Trophoblast cell (in vitro differentiated cells and primary cell): ENCODE measurements around the gene MTCH1.

Experiments
- DNase-seq, 2 donors: peaks; one replicate each; pipeline ENCODE4 v3.0.0-alpha.2; 2016
- H2AFZ ChIP-seq: 2 replicates; pipeline ENCODE4 v1.6.1; 2013; ENCODE audit warnings: low read length, moderate library complexity, mild to moderate bottlenecking; ENCODE audit not compliant: insufficient read depth, poor library complexity
- H2AK5ac ChIP-seq: 2 replicates; pipeline ENCODE4 v1.6.1; 2013; ENCODE audit warnings: mild to moderate bottlenecking, low read length
- H2BK120ac ChIP-seq: 2 replicates; pipeline ENCODE4 v1.6.1; 2013; ENCODE audit warnings: low read length, mild to moderate bottlenecking, moderate library complexity; ENCODE audit not compliant: insufficient read depth, poor library complexity
- H2BK12ac ChIP-seq: 2 replicates; pipeline ENCODE4 v1.6.1; 2013; ENCODE audit warnings: mild to moderate bottlenecking, low read length, moderate library complexity
- H2BK5ac ChIP-seq: 2 replicates; pipeline ENCODE4 v1.6.1; 2013; ENCODE audit warnings: low read length, low read depth, moderate library complexity, mild to moderate bottlenecking; ENCODE audit not compliant: poor library complexity
- H3K14ac ChIP-seq: 2 replicates; pipeline ENCODE4 v1.6.1; 2013; ENCODE audit warnings: mild to moderate bottlenecking, low read length
- H3K18ac ChIP-seq: 2 replicates; pipeline ENCODE4 v1.6.1; 2013; ENCODE audit warnings: mild to moderate bottlenecking, low read length
- H3K23ac ChIP-seq: 2 replicates; pipeline ENCODE4 v1.6.1; 2013; ENCODE audit warnings: low read length
- H3K27ac ChIP-seq: 2 replicates; pipeline ENCODE4 v1.5.1; 2013; ENCODE audit warnings: low read depth, mild to moderate bottlenecking, inconsistent platforms, low read length, moderate library complexity
- H3K27me3 ChIP-seq: 2 replicates; pipeline ENCODE4 v1.6.1; 2013; ENCODE audit warnings: inconsistent platforms, mild to moderate bottlenecking, low read length, moderate library complexity; ENCODE audit not compliant: insufficient read depth
- H3K36me3 ChIP-seq, 2 experiments: 1 replicate in 1 of 2; 2 replicates in 1 of 2; pipeline ENCODE4 v1.6.1; 2013; ENCODE audit warnings: low read length in 2 of 2, mild to moderate bottlenecking in 2 of 2, moderate library complexity in 1 of 2; ENCODE audit not compliant: insufficient read depth in 2 of 2, control insufficient read depth in 1 of 2
- H3K4ac ChIP-seq: 2 replicates; pipeline ENCODE4 v1.6.1; 2013; ENCODE audit warnings: low read depth, mild to moderate bottlenecking, low read length, moderate library complexity
- H3K4me1 ChIP-seq, 2 experiments: 1 replicate in 1 of 2; 2 replicates in 1 of 2; pipeline ENCODE4 v1.6.1; 2013; ENCODE audit warnings: low read length in 2 of 2, mild to moderate bottlenecking in 2 of 2, moderate library complexity in 1 of 2; ENCODE audit not compliant: insufficient read depth in 2 of 2, control insufficient read depth in 1 of 2
- H3K4me2 ChIP-seq: 2 replicates; pipeline ENCODE4 v1.6.1; 2013; ENCODE audit warnings: inconsistent platforms, mild to moderate bottlenecking, low read length, moderate library complexity
- H3K4me3 ChIP-seq: 2 replicates; pipeline ENCODE4 v1.5.1; 2013; ENCODE audit warnings: mild to moderate bottlenecking, low read depth, low read length, inconsistent platforms
- H3K79me1 ChIP-seq: one replicate; pipeline ENCODE4 v1.6.1; 2013; ENCODE audit warnings: low read length
- H3K79me2 ChIP-seq: 2 replicates; pipeline ENCODE4 v1.6.1; 2013; ENCODE audit warnings: low read length, mild to moderate bottlenecking; ENCODE audit not compliant: control insufficient read depth, insufficient read depth, poor library complexity
- H3K9ac ChIP-seq: 2 replicates; pipeline ENCODE4 v1.6.1; 2013; ENCODE audit warnings: mild to moderate bottlenecking, low read length
- H3K9me3 ChIP-seq: 2 replicates; pipeline ENCODE4 v1.6.1; 2013; ENCODE audit warnings: low read depth, mild to moderate bottlenecking, control low read depth, inconsistent platforms, low read length; ENCODE audit not compliant: insufficient read depth
- H4K12ac ChIP-seq: 2 replicates; pipeline ENCODE4 v1.6.1; 2013; ENCODE audit warnings: low read depth, mild to moderate bottlenecking, low read length, moderate library complexity
- H4K8ac ChIP-seq: 2 replicates; pipeline ENCODE4 v1.6.1; 2013; ENCODE audit warnings: low read depth, mild to moderate bottlenecking, low read length, moderate library complexity
- H4K91ac ChIP-seq: one replicate; pipeline ENCODE4 v1.6.1; 2013; ENCODE audit warnings: low read depth, mild to moderate bottlenecking, low read length, moderate library complexity
- WGBS: extraction: QIAGEN DNeasy Blood & Tissue Kit; methylation state at CpG from one replicate; pipeline ENCODE4 v1.1.7; 2013; ENCODE audit warnings: missing lambda C conversion rate; ENCODE audit not compliant: insufficient read length, insufficient coverage; ENCODE audit errors: extremely low coverage; 5-methylcytosine and 5-hydroxymethylcytosine counted together

The MTCH1 gene

GRCh38 chr6:37030599-37030998 lies 44.6 kb upstream of the MTCH1 start:
- Histone ChIP-seq H3K18ac (no peak overlapping the region), H3K79me2 (no peaks in the 10 kb centered on the region), H2BK5ac (no peak overlapping the region), H2BK120ac (no peak overlapping the region), H3K79me1 (no peaks in the 10 kb centered on the region), H2BK12ac (no peak overlapping the region), H3K4ac (no peak overlapping the region), H3K14ac (no peak overlapping the region), H3K27ac (no peak overlapping the region), H2AK5ac (no peak overlapping the region), H2AFZ (no peak overlapping the region), H3K9ac (no peak overlapping the region), H3K4me3 (no peak overlapping the region), H3K27me3 (no peaks in the 10 kb centered on the region), H4K12ac (no peak overlapping the region), H4K8ac (no peak overlapping the region), H3K4me1 (no peaks in the 10 kb centered on the region), H3K23ac (no peak overlapping the region), H3K36me3 (no peaks in the 10 kb centered on the region), H4K91ac (no peak overlapping the region), H3K9me3 (peaks cover 2% of the 10 kb centered on the region), H3K4me2 (no peak overlapping the region)
- no peak for DNase-seq
- WGBS: no CpG with 5 or more reads among the region's 2 CpGs

- H4K8ac ChIP-seq: no peak overlapping the region
- no peak overlapping the region for H3K4ac ChIP-seq
- peak; percentile 86 to 91 for DNase-seq
- no peak overlapping the region for H3K27ac ChIP-seq
- no peak overlapping the region for H3K18ac ChIP-seq
- H3K9ac ChIP-seq: no peak overlapping the region
- H3K27me3 ChIP-seq: no peaks in the 10 kb centered on the region
- no peak overlapping the region for H3K14ac ChIP-seq
- H3K4me1 ChIP-seq: no peaks in the 10 kb centered on the region
- H3K9me3 ChIP-seq: peaks cover 2% of the 10 kb centered on the region
- H4K91ac ChIP-seq: no peak overlapping the region
- no peak overlapping the region for H2AFZ ChIP-seq
- no peak overlapping the region for H4K12ac ChIP-seq
- no peak overlapping the region for H3K23ac ChIP-seq
- H3K4me3 ChIP-seq: no peak overlapping the region
- no peak overlapping the region for H2BK5ac ChIP-seq
- no peak overlapping the region for H2BK12ac ChIP-seq
- no peak overlapping the region for H3K4me2 ChIP-seq
- no CpG with 5 or more reads among the region's 4 CpGs for WGBS
- H2BK120ac ChIP-seq: no peak overlapping the region
- no peak overlapping the region for H2AK5ac ChIP-seq
- H3K79me2 ChIP-seq: no peaks in the 10 kb centered on the region
- H3K36me3 ChIP-seq: no peaks in the 10 kb centered on the region
- no peaks in the 10 kb centered on the region for H3K79me1 ChIP-seq
Measured at GRCh38 chr6:37029249-37029971, 43.4 kb upstream of the MTCH1 start.

- no peak overlapping the region for H3K4me3 ChIP-seq
Measured at GRCh38 chr6:37027811-37028469, 41.9 kb upstream of the MTCH1 start.

GRCh38 chr6:37027036-37027720 lies 41.2 kb upstream of the MTCH1 start:
- Histone ChIP-seq H4K12ac (no peak overlapping the region), H2BK120ac (no peak overlapping the region), H3K4me2 (no peak overlapping the region), H3K23ac (no peak overlapping the region), H4K91ac (no peak overlapping the region), H2BK5ac (no peak overlapping the region), H2AFZ (no peak overlapping the region), H3K9ac (no peak overlapping the region), H3K4me1 (no peaks in the 10 kb centered on the region), H3K14ac (no peak overlapping the region), H3K79me2 (no peaks in the 10 kb centered on the region), H2BK12ac (no peak overlapping the region), H4K8ac (no peak overlapping the region), H3K79me1 (no peaks in the 10 kb centered on the region), H3K4me3 (no peak overlapping the region), H2AK5ac (no peak overlapping the region), H3K4ac (no peak overlapping the region), H3K27me3 (no peaks in the 10 kb centered on the region), H3K36me3 (no peaks in the 10 kb centered on the region), H3K27ac (no peak overlapping the region), H3K18ac (no peak overlapping the region), H3K9me3 (peaks cover 6% of the 10 kb centered on the region)
- no CpG with 5 or more reads among the region's 15 CpGs for WGBS
- DNase-seq: no peak

More at GRCh38 chr6:37027811-37028469, 41.9 kb upstream of the MTCH1 start:
- no peak overlapping the region for H3K23ac ChIP-seq
- H3K79me2 ChIP-seq: no peaks in the 10 kb centered on the region
- no peaks in the 10 kb centered on the region for H3K27me3 ChIP-seq
- WGBS: no CpG with 5 or more reads among the region's 17 CpGs
- H3K27ac ChIP-seq: no peak overlapping the region
- H3K4me1 ChIP-seq: no peaks in the 10 kb centered on the region
- no peak overlapping the region for H4K91ac ChIP-seq
- no peak overlapping the region for H4K8ac ChIP-seq
- no peak overlapping the region for H2BK12ac ChIP-seq
- H2BK120ac ChIP-seq: no peak overlapping the region
- DNase-seq: no peak
- H3K4me2 ChIP-seq: no peak overlapping the region
- H2AK5ac ChIP-seq: no peak overlapping the region
- H2AFZ ChIP-seq: no peak overlapping the region
- peak overlapping the region; percentile 39 for H4K12ac ChIP-seq
- no peak overlapping the region for H2BK5ac ChIP-seq
- H3K79me1 ChIP-seq: no peaks in the 10 kb centered on the region
- no peak overlapping the region for H3K14ac ChIP-seq
- H3K36me3 ChIP-seq: no peaks in the 10 kb centered on the region
- H3K9me3 ChIP-seq: peaks cover 2% of the 10 kb centered on the region
- H3K9ac ChIP-seq: no peak overlapping the region
- H3K4ac ChIP-seq: no peak overlapping the region
- H3K18ac ChIP-seq: no peak overlapping the region
